Choroid plexus epithelial cell (primary cell): ENCODE results near the gene DDX46.

Source experiments
- DNase-seq: peaks from one replicate; pipeline ENCODE4 v3.0.0-alpha.2; 2010; ENCODE audit warnings: low read depth
- H3K4me3 ChIP-seq: 2 replicates; pipeline ENCODE4 v1.5.1; 2011; ENCODE audit warnings: low read depth, mild to moderate bottlenecking, control low read depth, low read length, moderate library complexity
- CTCF ChIP-seq: conservative IDR thresholded peaks from 2 replicates; pipeline ENCODE4 v1.5.1; 2011; ENCODE audit warnings: low read depth, mild to moderate bottlenecking, control low read depth, inconsistent platforms, low read length, moderate library complexity

The DDX46 gene

GRCh38 chr5:134736173-134736812 is 22.3 kb upstream of the DDX46 start:
- no peak overlapping the region for H3K4me3 ChIP-seq
- DNase-seq = no peak

GRCh38 chr5:134738133-134738962 is 20.2 kb upstream of the DDX46 start, which contains the start of gene CAMLG:
Gene CAMLG, plus strand, starts transcription at chr5:134738548. Its CDS starts 73 bp downstream, at chr5:134738621.
- peak within 1 kb of the TSS; percentile 97 for H3K4me3 ChIP-seq
- peak; percentile 99 for DNase-seq
- TF ChIP-seq CTCF = peak; percentile 68

More at GRCh38 chr5:134736173-134736812, 22.3 kb upstream of the DDX46 start:
- no peak for TF ChIP-seq CTCF

- DNase-seq = peak; percentile 65
- peak overlapping the region; percentile 97 for H3K4me3 ChIP-seq
- TF ChIP-seq CTCF = peak; percentile 25
Observed at GRCh38 chr5:134738963-134739661, 19.5 kb upstream of the DDX46 start.

- H3K4me3 ChIP-seq = no peak overlapping the region
- TF ChIP-seq CTCF = no peak
- DNase-seq = no peak
Observed at GRCh38 chr5:134741052-134741451, 17.5 kb upstream of the DDX46 start.

GRCh38 chr5:134742134-134742533 is 16.4 kb upstream of the DDX46 start:
- no peak for DNase-seq
- no peak for TF ChIP-seq CTCF
- no peak overlapping the region for H3K4me3 ChIP-seq

- H3K4me3 ChIP-seq = no peak overlapping the region
- no peak for TF ChIP-seq CTCF
- DNase-seq = no peak
Observed at GRCh38 chr5:134749415-134749814, 9.2 kb upstream of the DDX46 start.
